NAMALWA (cell line): Measurements from ENCODE around the gene KRTAP5-1.

Experiments
- DNase-seq: peaks from one replicate; pipeline ENCODE4 v3.0.0-alpha.2; 2015; ENCODE audit warnings: low spot score

The KRTAP5-1 gene

DNA sequence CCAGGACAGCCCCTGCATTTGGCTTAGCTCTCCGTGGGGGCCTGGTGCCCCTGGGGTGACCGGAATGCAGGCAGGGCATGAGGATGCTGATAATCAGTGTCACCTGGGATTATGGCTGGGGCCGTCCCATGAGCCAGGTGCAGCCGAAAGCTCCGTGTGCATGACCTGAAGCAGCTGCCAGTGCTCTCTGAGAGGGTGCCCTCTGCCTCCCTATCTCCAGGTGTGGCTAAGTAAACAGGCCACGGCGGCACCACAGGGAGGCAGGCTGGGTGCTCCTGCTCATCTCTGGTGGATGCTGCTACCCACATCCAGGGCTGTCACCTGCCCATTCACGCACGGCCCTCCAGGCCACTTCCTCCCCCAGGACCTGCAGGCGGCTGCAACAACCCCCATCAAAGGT, 42.8 kb downstream of the KRTAP5-1 start:
- DNase-seq: no peak

- DNase-seq: no peak
Measured at GRCh38 chr11:1541474-1542204, 43.4 kb downstream of the KRTAP5-1 start.

DNA sequence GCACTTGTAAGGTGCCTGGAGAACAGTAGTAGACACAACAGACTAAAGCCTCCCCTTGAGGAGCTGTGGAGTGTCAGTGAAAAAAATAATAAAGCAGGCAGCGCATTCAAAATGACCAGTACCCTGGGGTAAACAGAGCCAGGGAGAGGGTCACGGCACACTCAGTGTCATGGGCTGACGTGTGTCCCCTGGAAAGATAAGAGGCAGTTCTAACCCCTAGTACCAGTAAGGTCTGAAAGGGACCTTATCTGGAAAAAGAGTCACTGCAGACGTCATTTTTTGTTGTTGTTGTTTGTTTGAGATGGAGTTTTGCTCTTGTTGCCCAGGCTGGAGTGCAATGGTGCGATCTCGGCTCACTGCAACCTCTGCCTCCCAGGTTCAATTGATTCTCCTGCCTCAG, 45.0 kb downstream of the KRTAP5-1 start:
- no peak for DNase-seq

DNA sequence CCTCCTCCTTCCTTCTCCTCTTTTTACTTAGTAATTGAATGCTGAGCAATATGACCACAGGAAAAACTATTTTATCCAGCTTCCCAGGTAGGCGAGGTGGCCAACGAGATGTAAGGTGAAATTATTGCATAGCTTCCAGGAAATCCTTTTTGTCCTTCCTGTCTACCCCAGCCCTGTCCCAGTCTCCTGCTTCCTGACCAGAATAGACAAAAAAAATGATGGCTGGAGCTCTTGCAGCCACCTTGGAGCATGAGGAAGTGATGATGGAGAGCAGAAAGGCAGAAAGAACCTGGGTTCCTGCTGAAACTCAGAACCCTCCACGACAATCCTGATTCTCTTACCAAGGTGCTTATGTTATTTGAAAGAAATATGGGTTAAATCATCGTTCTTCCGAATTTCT, 46.9 kb downstream of the KRTAP5-1 start:
- DNase-seq: no peak

GRCh38 chr11:1536065-1536843, 48.8 kb downstream of the KRTAP5-1 start:
- no peak for DNase-seq

DNA sequence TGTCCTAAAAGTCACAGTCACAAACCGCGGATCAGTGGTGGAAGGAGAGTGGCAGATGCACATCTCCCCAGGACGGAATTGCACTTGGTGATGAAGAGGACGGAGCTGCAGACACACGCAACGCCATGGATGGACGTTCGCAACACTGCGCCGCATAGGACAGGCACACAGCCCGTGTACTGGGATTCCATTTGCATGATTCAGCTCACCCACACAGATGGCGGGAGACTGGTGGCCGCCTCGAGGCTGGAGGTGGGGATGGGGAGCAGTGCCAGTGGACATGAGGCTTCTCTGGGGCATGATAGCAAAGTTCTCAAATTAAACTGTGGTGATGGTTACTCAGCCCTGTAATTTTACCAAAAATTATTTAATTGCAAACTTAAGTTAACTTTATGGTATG, 50.4 kb downstream of the KRTAP5-1 start:
- DNase-seq: no peak
